Panc1 (cell line): ENCODE measurements around the gene SMOC2. TPM values are rescaled to one million over a fixed set of nuclear protein-coding genes. Genes with fewer than 3 reads are reported as not detected.

Experiments
- ATAC-seq: fragments of 200-7000 bp; cut with Tn5 transposase; 2 replicates; pipeline ENCODE4 v1.9.1; 2020; ENCODE audit warnings: mild to moderate bottlenecking, moderate library complexity
- BruUV-seq: library from RNA; stranded (reverse); fragments of 400-500 nt; replicated peaks from 2 replicates; lab custom pipeline; 2021; lab: Mats Ljungman, UMichigan
- CTCF ChIA-PET: fragments of 300-600 bp; sonication (Branson Sonifier 250); formaldehyde crosslinking; loops from one replicate; lab custom pipeline; 2022; ENCODE audit warnings: antibody characterized with exemption; lab: Charles Lee
- POLR2A ChIA-PET: fragments of 300-600 bp; sonication (Branson Sonifier 250); formaldehyde crosslinking; loops from one replicate; lab custom pipeline; 2022; ENCODE audit warnings: antibody characterized with exemption; lab: Charles Lee
- DNase-seq: peaks from one replicate; pipeline ENCODE4 v3.0.0-alpha.2; 2010; ENCODE audit warnings: low read depth, low spot score
- H3K27ac ChIP-seq: 2 replicates; pipeline ENCODE4 v1.5.1; 2011; ENCODE audit warnings: mild to moderate bottlenecking, low read length, inconsistent platforms
- H3K27me3 ChIP-seq: fragments of 200-500 bp; sonication (Bioruptor generic); 2 replicates; pipeline ENCODE4 v1.6.0; 2014; ENCODE audit warnings: low read length, inconsistent platforms; ENCODE audit not compliant: control insufficient read depth, insufficient read depth
- H3K36me3 ChIP-seq: fragments of 200-500 bp; sonication (Bioruptor generic); 2 replicates; pipeline ENCODE4 v1.5.1; 2014; ENCODE audit warnings: inconsistent platforms, mild to moderate bottlenecking, low read length, moderate library complexity; ENCODE audit not compliant: control insufficient read depth, insufficient read depth
- H3K4me1 ChIP-seq: 2 replicates; pipeline ENCODE4 v1.5.1; 2011; ENCODE audit warnings: inconsistent platforms, mild to moderate bottlenecking, low read length, moderate library complexity; ENCODE audit not compliant: control insufficient read depth, insufficient read depth
- H3K4me3 ChIP-seq, 2 experiments: 2 replicates each; pipeline ENCODE4 v1.5.1; 2011 to 2012; ENCODE audit warnings: low read depth in 2 of 2, low read length in 2 of 2, mild to moderate bottlenecking in 2 of 2, inconsistent platforms in 1 of 2, moderate library complexity in 1 of 2
- H3K9me3 ChIP-seq: fragments of 200-500 bp; sonication (Bioruptor generic); 2 replicates; pipeline ENCODE4 v1.5.1; 2014; ENCODE audit warnings: low read depth, mild to moderate bottlenecking, inconsistent platforms, low read length, moderate library complexity; ENCODE audit not compliant: control insufficient read depth, insufficient read depth
- POLR2AphosphoS5 ChIP-seq: IDR thresholded peaks from 2 replicates; pipeline ENCODE4 v1.6.1; 2012; ENCODE audit warnings: mild to moderate bottlenecking, low read depth, low read length, moderate library complexity
- SIN3A ChIP-seq: IDR thresholded peaks from 2 replicates; pipeline ENCODE4 v1.6.1; 2012; ENCODE audit warnings: low read depth, mild to moderate bottlenecking, low read length, moderate library complexity, borderline replicate concordance; ENCODE audit not compliant: insufficient read depth
- TCF7L2 ChIP-seq: IDR thresholded peaks from 2 replicates; pipeline ENCODE4 v1.6.1; 2011; ENCODE audit warnings: mild to moderate bottlenecking, low read depth, low read length, inconsistent platforms
- in situ Hi-C: cut with HindIII; loops from 2 replicates; pipeline ENCODE4 v1.10.0; 2016; ENCODE audit warnings: low sequenced_read_pairs, low pct_unique_long_range_greater_than_20kb
- intact Hi-C: fragments of 100-400 bp; cut with micrococcal nuclease; formaldehyde crosslinking; loops from one replicate; pipeline ENCODE4 v1.10.0; 2022; ENCODE audit not compliant: unreplicated experiment
- total RNA-seq: library from RNA; stranded (reverse); gene quantifications from one replicate; pipeline ENCODE4 v1.2.1, GENCODE V29; 2021; ENCODE audit not compliant: unreplicated experiment
- TF ChIP-seq, protein P1 (sequence below): fragments of 450-650 bp; IDR thresholded peaks from 2 replicates; pipeline ENCODE4 v1.5.1; 2017; ENCODE audit warnings: mild to moderate bottlenecking
- TF ChIP-seq, protein P2 (sequence below), 2 experiments: IDR thresholded peaks; 2 replicates each; pipeline ENCODE4 v1.6.1; 2011 to 2012; ENCODE audit warnings: low read depth in 2 of 2, control low read depth in 1 of 2, low read length in 1 of 2, mild to moderate bottlenecking in 1 of 2, moderate library complexity in 1 of 2; ENCODE audit not compliant: insufficient read depth in 1 of 2

SMOC2 gene
- total RNA-seq, 1 experiment from 2014 or later, result 0.13 TPM

DNA sequence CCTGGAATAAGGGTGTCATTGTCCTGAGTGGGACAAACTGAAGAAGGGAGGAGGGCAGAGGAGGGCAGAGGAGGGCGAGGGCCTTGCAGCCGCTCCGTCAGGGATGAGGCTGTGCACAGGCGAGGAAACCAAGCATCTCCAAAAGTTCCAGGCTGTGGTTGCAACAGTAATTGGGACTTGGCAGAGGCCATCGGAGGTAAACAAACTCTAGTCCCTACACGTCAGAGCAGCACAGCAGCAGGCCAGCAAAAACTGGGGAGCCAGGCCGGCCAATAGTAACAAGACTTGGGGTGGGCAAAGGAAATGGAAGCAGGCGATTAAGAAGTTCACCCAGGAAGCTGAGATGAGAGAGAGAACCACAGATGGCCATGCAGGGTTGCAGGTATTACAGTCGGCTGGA is 142.8 kb downstream of the SMOC2 start:
- no TSS peak for BruUV-seq
- H3K4me3 ChIP-seq, result no peak overlapping the region
- TF ChIP-seq, protein P1, sequence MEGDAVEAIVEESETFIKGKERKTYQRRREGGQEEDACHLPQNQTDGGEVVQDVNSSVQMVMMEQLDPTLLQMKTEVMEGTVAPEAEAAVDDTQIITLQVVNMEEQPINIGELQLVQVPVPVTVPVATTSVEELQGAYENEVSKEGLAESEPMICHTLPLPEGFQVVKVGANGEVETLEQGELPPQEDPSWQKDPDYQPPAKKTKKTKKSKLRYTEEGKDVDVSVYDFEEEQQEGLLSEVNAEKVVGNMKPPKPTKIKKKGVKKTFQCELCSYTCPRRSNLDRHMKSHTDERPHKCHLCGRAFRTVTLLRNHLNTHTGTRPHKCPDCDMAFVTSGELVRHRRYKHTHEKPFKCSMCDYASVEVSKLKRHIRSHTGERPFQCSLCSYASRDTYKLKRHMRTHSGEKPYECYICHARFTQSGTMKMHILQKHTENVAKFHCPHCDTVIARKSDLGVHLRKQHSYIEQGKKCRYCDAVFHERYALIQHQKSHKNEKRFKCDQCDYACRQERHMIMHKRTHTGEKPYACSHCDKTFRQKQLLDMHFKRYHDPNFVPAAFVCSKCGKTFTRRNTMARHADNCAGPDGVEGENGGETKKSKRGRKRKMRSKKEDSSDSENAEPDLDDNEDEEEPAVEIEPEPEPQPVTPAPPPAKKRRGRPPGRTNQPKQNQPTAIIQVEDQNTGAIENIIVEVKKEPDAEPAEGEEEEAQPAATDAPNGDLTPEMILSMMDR, result no peak
- TF ChIP-seq, protein P2, sequence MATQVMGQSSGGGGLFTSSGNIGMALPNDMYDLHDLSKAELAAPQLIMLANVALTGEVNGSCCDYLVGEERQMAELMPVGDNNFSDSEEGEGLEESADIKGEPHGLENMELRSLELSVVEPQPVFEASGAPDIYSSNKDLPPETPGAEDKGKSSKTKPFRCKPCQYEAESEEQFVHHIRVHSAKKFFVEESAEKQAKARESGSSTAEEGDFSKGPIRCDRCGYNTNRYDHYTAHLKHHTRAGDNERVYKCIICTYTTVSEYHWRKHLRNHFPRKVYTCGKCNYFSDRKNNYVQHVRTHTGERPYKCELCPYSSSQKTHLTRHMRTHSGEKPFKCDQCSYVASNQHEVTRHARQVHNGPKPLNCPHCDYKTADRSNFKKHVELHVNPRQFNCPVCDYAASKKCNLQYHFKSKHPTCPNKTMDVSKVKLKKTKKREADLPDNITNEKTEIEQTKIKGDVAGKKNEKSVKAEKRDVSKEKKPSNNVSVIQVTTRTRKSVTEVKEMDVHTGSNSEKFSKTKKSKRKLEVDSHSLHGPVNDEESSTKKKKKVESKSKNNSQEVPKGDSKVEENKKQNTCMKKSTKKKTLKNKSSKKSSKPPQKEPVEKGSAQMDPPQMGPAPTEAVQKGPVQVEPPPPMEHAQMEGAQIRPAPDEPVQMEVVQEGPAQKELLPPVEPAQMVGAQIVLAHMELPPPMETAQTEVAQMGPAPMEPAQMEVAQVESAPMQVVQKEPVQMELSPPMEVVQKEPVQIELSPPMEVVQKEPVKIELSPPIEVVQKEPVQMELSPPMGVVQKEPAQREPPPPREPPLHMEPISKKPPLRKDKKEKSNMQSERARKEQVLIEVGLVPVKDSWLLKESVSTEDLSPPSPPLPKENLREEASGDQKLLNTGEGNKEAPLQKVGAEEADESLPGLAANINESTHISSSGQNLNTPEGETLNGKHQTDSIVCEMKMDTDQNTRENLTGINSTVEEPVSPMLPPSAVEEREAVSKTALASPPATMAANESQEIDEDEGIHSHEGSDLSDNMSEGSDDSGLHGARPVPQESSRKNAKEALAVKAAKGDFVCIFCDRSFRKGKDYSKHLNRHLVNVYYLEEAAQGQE (IDR thresholded peaks at IDR 0.05; ENCODE audit: insufficient read depth in 1 of 2, low read depth in 2 of 2, low read length in 1 of 2), result no peak
- TF ChIP-seq POLR2AphosphoS5, result no peak
- no peak for TF ChIP-seq TCF7L2
- TF ChIP-seq SIN3A, result no peak
- POLR2A ChIA-PET, result no interaction called here
- CTCF ChIA-PET, result no interaction called here
- H3K36me3 ChIP-seq, result no peaks in the 10 kb centered on the region
- no peaks in the 10 kb centered on the region for H3K9me3 ChIP-seq
- in situ Hi-C loops, result no loop called here
- intact Hi-C loops, result no loop called here
- H3K27me3 ChIP-seq, result peaks cover 28% of the 10 kb centered on the region
- no peak for ATAC-seq
- H3K27ac ChIP-seq, result no peak overlapping the region
- DNase-seq, result no peak
- no peaks in the 10 kb centered on the region for H3K4me1 ChIP-seq

DNA sequence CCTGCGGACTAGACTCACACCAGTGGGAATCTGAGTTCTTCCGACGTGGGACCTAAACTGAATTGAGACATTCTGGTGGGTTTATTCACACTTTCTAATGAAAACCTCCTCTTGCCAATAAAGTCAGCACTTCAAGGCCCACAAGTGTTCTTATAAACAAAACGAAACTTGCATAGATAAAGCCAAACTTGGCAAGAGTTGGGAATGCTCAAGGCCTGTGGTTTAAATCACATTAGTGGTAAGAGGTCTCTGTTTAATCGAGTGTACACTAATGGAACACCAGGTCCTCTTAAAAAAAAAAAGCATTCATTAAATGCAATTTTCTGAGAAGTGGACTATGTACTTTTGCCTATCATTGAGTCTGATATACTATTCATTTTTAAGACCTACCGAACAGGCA is 143.3 kb downstream of the SMOC2 start:
- Histone ChIP-seq H3K27ac (no peak overlapping the region), H3K27me3 (peaks cover 28% of the 10 kb centered on the region), H3K4me3 (no peak overlapping the region), H3K36me3 (no peaks in the 10 kb centered on the region), H3K4me1 (no peaks in the 10 kb centered on the region), H3K9me3 (no peaks in the 10 kb centered on the region)
- ChIA-PET POLR2A (no interaction called here), CTCF (no interaction called here)
- intact Hi-C loops (no loop called here), in situ Hi-C loops (no loop called here)
- TF ChIP-seq TCF7L2, result no peak
- TF ChIP-seq SIN3A, result no peak
- TF ChIP-seq, protein P2 (IDR thresholded peaks at IDR 0.05; ENCODE audit: insufficient read depth in 1 of 2, low read depth in 2 of 2, low read length in 1 of 2), result no peak
- TF ChIP-seq, protein P1, result no peak
- TF ChIP-seq POLR2AphosphoS5, result no peak
- ATAC-seq (no peak), DNase-seq (no peak)
- no TSS peak for BruUV-seq
